GM12865 (cell line): ENCODE data around the gene SLC25A21.

Experiments used
- DNase-seq: peaks from one replicate; pipeline ENCODE4 v3.0.0; 2010; ENCODE audit warnings: low read depth
- H3K4me3 ChIP-seq: 2 replicates; pipeline ENCODE4 v1.5.1; 2011; ENCODE audit warnings: mild to moderate bottlenecking, low read depth, low read length, control low read depth
- TF ChIP-seq, protein P1 (sequence below): IDR thresholded peaks from 2 replicates; pipeline ENCODE4 v1.5.1; 2011; ENCODE audit warnings: low read length, control low read depth, low read depth, inconsistent platforms; ENCODE audit not compliant: insufficient read depth; ENCODE audit errors: missing control alignments

The SLC25A21 gene

DNA sequence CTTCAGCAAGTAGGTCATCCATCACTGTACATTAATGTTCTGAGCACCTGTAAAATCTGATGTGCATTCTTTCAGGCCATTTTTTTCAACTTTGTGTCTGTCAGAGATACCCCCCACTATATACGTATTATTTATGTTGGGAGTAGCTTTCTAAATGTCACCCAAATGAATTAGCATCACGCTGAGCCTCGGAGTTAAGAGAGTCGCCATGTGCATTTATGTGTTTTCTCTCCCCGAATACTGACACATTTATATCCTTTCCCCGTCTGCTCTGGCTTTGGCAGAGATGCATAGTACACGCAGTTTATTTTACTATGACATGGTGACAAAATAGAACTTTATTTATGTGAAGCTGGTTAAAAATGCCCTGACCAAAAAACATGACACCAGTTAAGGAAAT lies 216.4 kb downstream of the SLC25A21 start:
- no peak overlapping the region for H3K4me3 ChIP-seq
- DNase-seq, result no peak
- TF ChIP-seq, protein P1, sequence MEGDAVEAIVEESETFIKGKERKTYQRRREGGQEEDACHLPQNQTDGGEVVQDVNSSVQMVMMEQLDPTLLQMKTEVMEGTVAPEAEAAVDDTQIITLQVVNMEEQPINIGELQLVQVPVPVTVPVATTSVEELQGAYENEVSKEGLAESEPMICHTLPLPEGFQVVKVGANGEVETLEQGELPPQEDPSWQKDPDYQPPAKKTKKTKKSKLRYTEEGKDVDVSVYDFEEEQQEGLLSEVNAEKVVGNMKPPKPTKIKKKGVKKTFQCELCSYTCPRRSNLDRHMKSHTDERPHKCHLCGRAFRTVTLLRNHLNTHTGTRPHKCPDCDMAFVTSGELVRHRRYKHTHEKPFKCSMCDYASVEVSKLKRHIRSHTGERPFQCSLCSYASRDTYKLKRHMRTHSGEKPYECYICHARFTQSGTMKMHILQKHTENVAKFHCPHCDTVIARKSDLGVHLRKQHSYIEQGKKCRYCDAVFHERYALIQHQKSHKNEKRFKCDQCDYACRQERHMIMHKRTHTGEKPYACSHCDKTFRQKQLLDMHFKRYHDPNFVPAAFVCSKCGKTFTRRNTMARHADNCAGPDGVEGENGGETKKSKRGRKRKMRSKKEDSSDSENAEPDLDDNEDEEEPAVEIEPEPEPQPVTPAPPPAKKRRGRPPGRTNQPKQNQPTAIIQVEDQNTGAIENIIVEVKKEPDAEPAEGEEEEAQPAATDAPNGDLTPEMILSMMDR, result no peak

DNA sequence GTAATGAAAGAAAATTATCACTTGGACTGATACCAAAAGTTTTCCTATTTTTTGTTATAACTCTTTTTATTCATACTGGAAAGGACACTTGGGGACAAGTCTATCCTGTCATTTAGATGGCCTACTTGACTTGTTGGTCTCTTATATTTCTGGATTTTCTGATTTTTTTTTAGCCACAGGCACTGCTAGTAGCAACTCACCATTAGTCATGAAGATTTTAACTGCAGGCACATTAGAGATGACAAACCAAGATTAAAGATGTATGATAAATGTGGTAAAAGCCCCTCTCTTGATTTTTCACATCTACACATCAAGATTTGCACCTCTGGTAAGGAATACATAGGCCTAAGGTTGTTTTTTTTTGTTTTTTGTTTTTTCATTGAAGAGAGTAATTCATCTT lies 217.0 kb downstream of the SLC25A21 start:
- no peak overlapping the region for H3K4me3 ChIP-seq
- TF ChIP-seq, protein P1, result no peak
- no peak for DNase-seq

DNA sequence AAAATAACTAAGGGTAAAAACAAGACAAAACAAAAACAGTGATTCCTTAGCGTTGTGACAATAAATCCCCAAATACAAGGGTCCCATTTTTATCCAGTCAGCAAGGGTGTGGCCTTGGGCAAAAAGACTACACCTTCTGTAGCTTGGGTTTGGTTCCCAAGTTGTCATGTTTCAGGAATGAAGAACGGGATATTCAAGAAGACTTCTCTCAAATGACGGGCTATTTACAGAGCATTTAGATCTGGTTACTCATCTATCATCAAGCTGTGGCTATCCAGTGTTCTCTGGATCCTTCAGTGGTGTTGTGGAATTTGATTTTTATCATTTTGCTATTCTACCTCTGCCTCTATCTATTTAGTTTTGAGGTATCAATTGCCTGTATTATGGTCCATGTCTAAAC lies 219.7 kb downstream of the SLC25A21 start:
- H3K4me3 ChIP-seq, result no peak overlapping the region
- TF ChIP-seq, protein P1, result no peak
- DNase-seq, result no peak

GRCh38 chr14:36951380-36951911 lies 221.0 kb downstream of the SLC25A21 start:
- H3K4me3 ChIP-seq, result no peak overlapping the region
- TF ChIP-seq, protein P1, result no peak
- DNase-seq, result no peak

DNA sequence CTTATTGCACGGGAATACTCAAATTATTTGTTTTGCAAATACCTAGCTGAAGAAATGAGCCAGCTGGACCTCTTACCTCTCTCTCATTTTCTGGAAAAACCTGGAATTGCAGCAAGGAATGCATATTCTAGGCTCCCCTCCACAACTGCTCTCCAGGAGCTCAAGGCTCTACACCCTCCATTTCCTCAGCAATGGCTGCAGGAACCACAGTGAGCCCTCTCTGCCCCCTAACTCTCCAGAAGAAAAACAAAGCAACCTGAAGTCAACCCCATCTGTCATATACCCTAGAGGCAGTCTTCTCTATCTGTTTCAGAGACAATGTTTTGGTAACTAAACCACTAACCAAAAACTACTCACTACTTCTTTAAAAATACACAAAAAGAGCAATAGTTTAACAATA lies 221.6 kb downstream of the SLC25A21 start:
- no peak overlapping the region for H3K4me3 ChIP-seq
- TF ChIP-seq, protein P1, result no peak
- DNase-seq, result no peak

- no peak for DNase-seq
- no peak overlapping the region for H3K4me3 ChIP-seq
- TF ChIP-seq, protein P1, result no peak
These were observed 223.0 kb downstream of the SLC25A21 start for GRCh38 chr14:36949371-36949770.

- TF ChIP-seq, protein P1, result no peak
- DNase-seq, result no peak
- H3K4me3 ChIP-seq, result no peak overlapping the region
These were observed 224.1 kb downstream of the SLC25A21 start for GRCh38 chr14:36948157-36948859.
